ENCODE measurements around the gene OXER1.

Gene OXER1

GRCh38 chr2:42793334-42794270, 29.7 kb upstream of the OXER1 start:
- peak; percentile 43 for DNase-seq

- no peak for DNase-seq
Measured at GRCh38 chr2:42792583-42793333, 28.8 kb upstream of the OXER1 start, which contains the start of gene HAAO. HAAO (minus strand) TSS chr2:42792583; CDS start chr2:42792536, 47 bp downstream.

- DNase-seq, result no peak
Measured at GRCh38 chr2:42792087-42792582, 28.2 kb upstream of the OXER1 start.

GRCh38 chr2:42791606-42792005, 27.7 kb upstream of the OXER1 start:
- DNase-seq, result no peak

GRCh38 chr2:42789751-42790150, 25.8 kb upstream of the OXER1 start:
- DNase-seq, result no peak

GRCh38 chr2:42788882-42789281, 24.9 kb upstream of the OXER1 start:
- DNase-seq, result no peak

GRCh38 chr2:42788478-42788793, 24.5 kb upstream of the OXER1 start:
- DNase-seq, result no peak

GRCh38 chr2:42787788-42788477, 24.0 kb upstream of the OXER1 start:
- no peak for DNase-seq

GRCh38 chr2:42787424-42787787, 23.5 kb upstream of the OXER1 start:
- DNase-seq, result no peak

GRCh38 chr2:42786561-42787345, 22.8 kb upstream of the OXER1 start:
- DNase-seq, result no peak

GRCh38 chr2:42784204-42784880, 20.4 kb upstream of the OXER1 start:
- DNase-seq, result no peak

- DNase-seq, result no peak
Measured at GRCh38 chr2:42783511-42783910, 19.6 kb upstream of the OXER1 start.

- no peak for DNase-seq
Measured at GRCh38 chr2:42781181-42781580, 17.2 kb upstream of the OXER1 start.

- no peak for DNase-seq
Measured at GRCh38 chr2:42777883-42778805, 14.2 kb upstream of the OXER1 start.

GRCh38 chr2:42775810-42776209, 11.9 kb upstream of the OXER1 start:
- no peak for DNase-seq

GRCh38 chr2:42775186-42775585, 11.3 kb upstream of the OXER1 start:
- DNase-seq, result no peak

GRCh38 chr2:42771546-42772153, 7.7 kb upstream of the OXER1 start:
- no peak for DNase-seq

GRCh38 chr2:42770288-42771131, 6.6 kb upstream of the OXER1 start:
- peak; percentile 21 for DNase-seq

GRCh38 chr2:42769583-42770287, 5.8 kb upstream of the OXER1 start:
- no peak for DNase-seq

Measured in fibroblast of upper back skin (primary cell).